IPS-18a (cell line): ENCODE measurements around the gene NOP53.
"Not testable (repeated sequence)": the region's sequence is repeated elsewhere in the genome, so short reads cannot be mapped to it uniquely, and the experiment has no call there.

ENCODE experiments used
- H3K27ac ChIP-seq: one replicate; pipeline ENCODE4 v1.5.1; 2013; ENCODE audit warnings: low read length
- H3K27me3 ChIP-seq: one replicate; pipeline ENCODE4 v1.6.1; 2013; ENCODE audit warnings: mild to moderate bottlenecking, low read length; ENCODE audit not compliant: control insufficient read depth, insufficient read depth
- H3K36me3 ChIP-seq: one replicate; pipeline ENCODE4 v1.6.1; 2013; ENCODE audit warnings: low read depth, low read length; ENCODE audit not compliant: control insufficient read depth
- H3K4me1 ChIP-seq: one replicate; pipeline ENCODE4 v1.6.1; 2013; ENCODE audit warnings: low read depth, low read length; ENCODE audit not compliant: control insufficient read depth
- H3K4me3 ChIP-seq: one replicate; pipeline ENCODE4 v1.5.1; 2013; ENCODE audit warnings: low read length
- H3K9ac ChIP-seq: one replicate; pipeline ENCODE4 v1.6.1; 2013; ENCODE audit warnings: mild to moderate bottlenecking, low read length, moderate library complexity
- H3K9me3 ChIP-seq: one replicate; pipeline ENCODE4 v1.6.1; 2013; ENCODE audit warnings: low read depth, low read length; ENCODE audit not compliant: control insufficient read depth

The NOP53 gene

DNA sequence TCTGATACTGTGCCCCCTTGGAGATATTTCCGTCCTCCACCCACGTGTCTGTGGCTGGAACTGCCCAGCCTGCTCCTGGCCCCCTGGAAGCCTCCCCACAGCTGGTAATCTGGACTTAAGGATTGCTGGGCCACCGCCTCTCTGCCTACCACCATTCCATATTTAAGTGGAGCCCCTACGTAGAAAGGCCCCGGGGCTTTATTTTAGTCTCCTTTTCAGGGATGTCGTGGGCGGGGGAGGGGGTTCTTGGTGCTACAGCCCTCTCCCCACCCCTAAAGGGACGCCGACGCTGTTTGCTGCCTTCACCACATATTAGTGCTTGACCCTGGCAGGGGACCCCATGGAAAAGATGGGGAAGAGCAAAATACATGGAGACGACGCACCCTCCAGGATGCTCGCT lies 2.7 kb upstream of the NOP53 start:
- H3K4me3 ChIP-seq = peak overlapping the region; percentile 58
- H3K27ac ChIP-seq = no peak overlapping the region
- H3K27me3 ChIP-seq = no peaks in the 10 kb centered on the region
- no peaks in the 10 kb centered on the region for H3K4me1 ChIP-seq
- peak overlapping the region; percentile 22 for H3K9ac ChIP-seq
- H3K36me3 ChIP-seq = peaks cover 8% of the 10 kb centered on the region
- H3K9me3 ChIP-seq = no peaks in the 10 kb centered on the region

DNA sequence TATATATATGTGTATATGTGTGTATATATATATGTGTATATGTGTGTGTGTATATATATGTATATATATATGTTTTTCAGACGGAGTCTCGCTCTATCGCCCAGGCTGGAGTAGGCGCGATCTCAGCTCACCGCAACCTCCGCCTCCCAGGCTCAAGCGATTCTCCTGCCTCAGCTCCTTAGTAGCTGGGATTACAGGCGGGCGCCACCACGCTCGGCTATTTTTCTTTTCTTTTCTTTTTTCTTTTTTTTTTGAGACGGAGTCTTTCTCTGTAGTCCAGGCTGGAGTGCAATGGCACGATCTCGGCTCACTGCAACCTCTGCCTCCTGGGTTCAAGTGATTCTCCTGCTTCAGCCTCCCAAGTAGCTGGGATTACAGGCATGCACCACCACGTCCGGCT lies 783 bp downstream of the NOP53 start:
- not testable (repeated sequence) for H3K4me1 ChIP-seq, H3K27ac ChIP-seq
- peaks cover 41% of the 10 kb centered on the region for H3K36me3 ChIP-seq

GRCh38 chr19:47749326-47749725 lies 4.0 kb downstream of the NOP53 start:
- Histone ChIP-seq H3K9ac (no peak overlapping the region), H3K27ac (no peak overlapping the region), H3K27me3 (no peaks in the 10 kb centered on the region), H3K4me3 (no peak overlapping the region), H3K36me3 (peaks cover 70% of the 10 kb centered on the region), H3K4me1 (no peaks in the 10 kb centered on the region), H3K9me3 (no peaks in the 10 kb centered on the region)

More for the DNA sequence above, 783 bp downstream of the NOP53 start:
- not testable (repeated sequence) for H3K9me3 ChIP-seq, H3K27me3 ChIP-seq
- Histone ChIP-seq H3K9ac (peak overlapping the region; percentile 94), H3K4me3 (peak overlapping the region; percentile 84)

DNA sequence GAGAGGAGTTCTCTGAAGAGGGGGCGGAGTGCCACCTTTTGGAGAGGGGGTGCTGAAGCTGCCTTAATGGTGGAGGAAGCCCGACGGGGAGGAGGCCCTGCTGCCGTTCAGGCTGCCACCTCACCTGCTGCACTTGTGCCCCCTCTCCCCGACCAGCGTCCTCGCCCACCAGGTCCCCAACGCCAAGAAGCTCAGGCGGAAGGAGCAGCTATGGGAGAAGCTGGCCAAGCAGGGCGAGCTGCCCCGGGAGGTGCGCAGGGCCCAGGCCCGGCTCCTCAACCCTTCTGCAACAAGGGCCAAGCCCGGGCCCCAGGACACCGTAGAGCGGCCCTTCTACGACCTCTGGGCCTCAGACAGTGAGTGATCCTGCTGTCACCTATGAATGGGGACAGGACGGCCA lies 5.4 kb downstream of the NOP53 start:
- Histone ChIP-seq H3K4me3 (no peak overlapping the region), H3K36me3 (peaks cover 73% of the 10 kb centered on the region), H3K4me1 (no peaks in the 10 kb centered on the region), H3K27ac (no peak overlapping the region), H3K27me3 (no peaks in the 10 kb centered on the region), H3K9me3 (no peaks in the 10 kb centered on the region), H3K9ac (no peak overlapping the region)

- Histone ChIP-seq H3K4me3 (no peak overlapping the region), H3K27me3 (no peaks in the 10 kb centered on the region), H3K9ac (no peak overlapping the region), H3K27ac (no peak overlapping the region), H3K4me1 (no peaks in the 10 kb centered on the region), H3K36me3 (peaks cover 83% of the 10 kb centered on the region), H3K9me3 (no peaks in the 10 kb centered on the region)
Observed at GRCh38 chr19:47752440-47753211, 7.3 kb downstream of the NOP53 start.

- no peak overlapping the region for H3K4me3 ChIP-seq
- H3K27me3 ChIP-seq = no peaks in the 10 kb centered on the region
- peaks cover 73% of the 10 kb centered on the region for H3K36me3 ChIP-seq
- H3K27ac ChIP-seq = no peak overlapping the region
- H3K4me1 ChIP-seq = no peaks in the 10 kb centered on the region
- H3K9ac ChIP-seq = no peak overlapping the region
- no peaks in the 10 kb centered on the region for H3K9me3 ChIP-seq
Observed at GRCh38 chr19:47754206-47755064, 9.1 kb downstream of the NOP53 start.

DNA sequence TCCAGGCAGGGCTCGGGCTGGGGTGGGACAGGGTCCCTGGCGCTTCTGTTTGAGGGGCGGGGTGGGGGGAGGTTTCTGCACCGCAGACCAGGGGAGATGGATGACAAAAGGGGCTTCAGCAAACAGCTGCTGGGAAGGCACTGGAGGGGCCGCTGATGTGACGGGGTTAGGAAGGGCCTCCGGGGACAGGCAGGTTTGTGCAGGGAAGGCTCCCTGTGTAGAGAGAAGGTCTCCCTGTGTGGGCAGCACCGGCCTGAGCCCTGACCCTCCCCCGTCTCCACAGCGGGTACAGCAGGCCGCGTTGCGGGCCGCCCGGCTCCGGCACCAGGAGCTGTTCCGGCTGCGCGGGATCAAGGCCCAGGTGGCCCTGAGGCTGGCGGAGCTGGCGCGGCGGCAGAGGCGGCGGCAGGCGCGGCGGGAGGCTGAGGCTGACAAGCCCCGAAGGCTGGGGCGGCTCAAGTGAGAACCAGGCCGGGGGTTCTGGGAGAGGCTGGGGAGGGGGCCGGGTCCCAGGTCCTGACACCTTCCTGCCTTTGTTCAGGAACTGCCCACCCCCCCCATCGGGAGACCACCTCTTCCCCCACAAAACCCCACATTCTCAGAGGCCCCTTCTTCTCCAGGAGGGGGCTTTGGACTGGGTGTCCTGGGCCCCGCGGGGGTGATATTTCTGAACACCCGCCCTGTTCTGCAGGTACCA lies 9.9 kb downstream of the NOP53 start:
- peaks cover 65% of the 10 kb centered on the region for H3K36me3 ChIP-seq
- H3K27me3 ChIP-seq = no peaks in the 10 kb centered on the region
- H3K27ac ChIP-seq = no peak overlapping the region
- no peak overlapping the region for H3K9ac ChIP-seq
- no peaks in the 10 kb centered on the region for H3K9me3 ChIP-seq
- H3K4me3 ChIP-seq = no peak overlapping the region
- no peaks in the 10 kb centered on the region for H3K4me1 ChIP-seq

- Histone ChIP-seq H3K9me3 (no peaks in the 10 kb centered on the region), H3K36me3 (peaks cover 57% of the 10 kb centered on the region), H3K4me3 (no peak overlapping the region), H3K4me1 (no peaks in the 10 kb centered on the region), H3K9ac (no peak overlapping the region), H3K27ac (no peak overlapping the region), H3K27me3 (no peaks in the 10 kb centered on the region)
Observed at GRCh38 chr19:47755762-47756626, 10.6 kb downstream of the NOP53 start.

DNA sequence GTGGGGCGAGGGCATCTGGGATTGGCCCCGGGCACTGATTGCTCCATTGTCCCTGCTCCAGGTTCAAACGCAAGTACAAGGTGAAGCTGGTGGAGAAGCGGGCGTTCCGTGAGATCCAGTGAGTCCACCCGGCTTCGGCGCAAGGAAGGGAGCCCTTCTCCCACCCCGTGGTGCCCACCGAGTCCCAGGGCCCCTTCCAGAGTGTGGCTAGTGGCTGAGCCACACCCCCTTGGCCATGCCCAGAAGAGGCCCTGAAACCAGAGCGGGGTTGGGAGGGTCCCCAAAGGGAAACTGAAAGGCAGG lies 11.2 kb downstream of the NOP53 start:
- Histone ChIP-seq H3K36me3 (peaks cover 51% of the 10 kb centered on the region), H3K4me1 (no peaks in the 10 kb centered on the region), H3K9ac (no peak overlapping the region), H3K27ac (no peak overlapping the region), H3K9me3 (no peaks in the 10 kb centered on the region), H3K27me3 (no peaks in the 10 kb centered on the region), H3K4me3 (no peak overlapping the region)

DNA sequence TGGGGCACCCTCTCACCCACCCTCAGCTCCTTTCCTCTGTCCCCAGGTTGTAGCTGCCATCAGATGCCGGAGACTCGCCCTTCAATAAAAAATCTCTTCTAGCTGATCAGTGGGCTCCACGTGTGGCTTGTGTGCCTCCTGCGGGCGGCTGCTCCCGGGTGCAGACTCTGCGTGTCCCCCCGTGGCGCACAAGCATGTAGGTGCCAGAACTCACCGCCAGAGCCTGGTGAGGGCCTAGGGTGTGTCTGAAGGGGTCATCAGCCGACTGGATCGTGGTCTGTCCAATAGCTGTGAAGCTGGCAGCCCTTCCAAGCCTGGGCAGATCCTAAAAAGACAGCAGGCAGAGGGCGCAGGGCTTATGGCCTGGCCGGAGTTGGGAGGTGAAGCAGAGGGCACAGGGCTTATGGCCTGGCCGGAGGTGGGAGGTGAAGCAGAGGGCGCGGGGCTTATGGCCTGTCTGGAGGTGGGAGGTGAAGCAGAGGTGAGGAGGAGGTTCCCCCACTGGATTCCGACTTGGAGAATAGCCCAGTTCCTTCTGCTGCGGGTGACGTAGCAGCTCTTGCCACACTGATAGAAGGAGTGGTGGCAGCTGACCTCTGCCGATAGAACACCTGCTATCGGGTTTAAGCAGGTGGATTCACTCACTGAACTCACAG lies 11.7 kb downstream of the NOP53 start:
- Histone ChIP-seq H3K4me1 (no peaks in the 10 kb centered on the region), H3K9ac (no peak overlapping the region), H3K9me3 (no peaks in the 10 kb centered on the region), H3K36me3 (peaks cover 49% of the 10 kb centered on the region), H3K27ac (no peak overlapping the region), H3K4me3 (no peak overlapping the region), H3K27me3 (no peaks in the 10 kb centered on the region)
